ENCODE measurements around the gene TCEA3.

The TCEA3 gene

GRCh38 chr1:23366598-23366997, 58.0 kb downstream of the TCEA3 start:
- no peak for DNase-seq

GRCh38 chr1:23366146-23366545, 58.4 kb downstream of the TCEA3 start:
- no peak for DNase-seq

GRCh38 chr1:23362218-23362713, 62.3 kb downstream of the TCEA3 start:
- DNase-seq, result peak in 1 of 2 donors; percentile 10

GRCh38 chr1:23358310-23358875, 66.2 kb downstream of the TCEA3 start:
- no peak for DNase-seq

GRCh38 chr1:23357138-23357908, 67.2 kb downstream of the TCEA3 start:
- no peak for DNase-seq

- DNase-seq, result no peak
These were observed 67.9 kb downstream of the TCEA3 start for GRCh38 chr1:23356471-23357137.

GRCh38 chr1:23354245-23354644, 70.3 kb downstream of the TCEA3 start:
- DNase-seq, result no peak

- DNase-seq, result no peak
These were observed 72.4 kb downstream of the TCEA3 start for GRCh38 chr1:23352096-23352695.

GRCh38 chr1:23345920-23346319, 78.6 kb downstream of the TCEA3 start:
- DNase-seq, result no peak

GRCh38 chr1:23344987-23345472, 79.5 kb downstream of the TCEA3 start:
- DNase-seq, result no peak

- peak; percentile 100 for DNase-seq
These were observed 80.2 kb downstream of the TCEA3 start, which contains the start of gene HNRNPR for GRCh38 chr1:23344111-23344986. Gene HNRNPR, minus strand, starts transcription at chr1:23344284. Its CDS starts 3,276 bp downstream, at chr1:23341008.

GRCh38 chr1:23343221-23344110, 81.1 kb downstream of the TCEA3 start:
- peak; percentile 31 to 60 for DNase-seq

GRCh38 chr1:23341931-23342692, 82.4 kb downstream of the TCEA3 start:
- peak; percentile 13 to 32 for DNase-seq

- DNase-seq, result no peak
These were observed 84.9 kb downstream of the TCEA3 start for GRCh38 chr1:23339632-23340031.

- DNase-seq, result no peak
These were observed 86.7 kb downstream of the TCEA3 start for GRCh38 chr1:23337869-23338268.

- no peak for DNase-seq
These were observed 92.8 kb downstream of the TCEA3 start for GRCh38 chr1:23331713-23332112.

Measured in inflammatory macrophage (primary cell).